Parathyroid adenoma (tissue), 2 donors: ENCODE data around the gene PLCB3.

Experiments used
- H2AFZ ChIP-seq: fragments of 300-600 bp; sonication (generic); one replicate; pipeline ENCODE4 v1.7.0; 2017; ENCODE audit warnings: antibody characterized with exemption, mild to moderate bottlenecking
- H3K27ac ChIP-seq: fragments of 300-600 bp; sonication (generic); one replicate; pipeline ENCODE4 v1.7.0; 2017
- H3K27me3 ChIP-seq: fragments of 300-600 bp; sonication (generic); one replicate; pipeline ENCODE4 v1.7.0; 2017; ENCODE audit warnings: low read length; ENCODE audit not compliant: control insufficient read depth, insufficient read depth
- H3K36me3 ChIP-seq: fragments of 300-600 bp; sonication (generic); one replicate; pipeline ENCODE4 v1.7.0; 2017; ENCODE audit warnings: low read length; ENCODE audit not compliant: control insufficient read depth, insufficient read depth
- H3K4me1 ChIP-seq: fragments of 300-600 bp; sonication (generic); one replicate; pipeline ENCODE4 v1.7.0; 2017; ENCODE audit warnings: control low read depth
- H3K4me2 ChIP-seq: fragments of 300-600 bp; sonication (generic); one replicate; pipeline ENCODE4 v1.7.0; 2017; ENCODE audit warnings: low read length
- H3K4me3 ChIP-seq: fragments of 300-600 bp; sonication (generic); one replicate; pipeline ENCODE4 v1.7.0; 2017; ENCODE audit warnings: low read depth, low read length
- H3K79me2 ChIP-seq: fragments of 300-600 bp; sonication (generic); one replicate; pipeline ENCODE4 v1.7.0; 2017; ENCODE audit warnings: control low read depth
- H3K9ac ChIP-seq: fragments of 300-600 bp; sonication (generic); one replicate; pipeline ENCODE4 v1.7.0; 2017; ENCODE audit warnings: mild to moderate bottlenecking
- H3K9me3 ChIP-seq: fragments of 300-600 bp; sonication (generic); one replicate; pipeline ENCODE4 v1.7.0; 2017; ENCODE audit warnings: low read length; ENCODE audit not compliant: control insufficient read depth
- CTCF ChIP-seq: fragments of 300-600 bp; sonication (generic); IDR thresholded peaks from one replicate; pipeline ENCODE4 v1.7.0; 2017; ENCODE audit warnings: antibody characterized with exemption, mild to moderate bottlenecking
- donor health status: primary hyperparathyroidism.

The PLCB3 gene

GRCh38 chr11:64288353-64288750 is 37.0 kb downstream of the PLCB3 start:
- Histone ChIP-seq H2AFZ (no peak overlapping the region), H3K36me3 (no peaks in the 10 kb centered on the region), H3K79me2 (peaks cover 10% of the 10 kb centered on the region), H3K4me1 (peaks cover 6% of the 10 kb centered on the region), H3K27me3 (no peaks in the 10 kb centered on the region), H3K4me3 (no peak overlapping the region), H3K27ac (no peak overlapping the region), H3K4me2 (no peak overlapping the region), H3K9ac (no peak overlapping the region), H3K9me3 (no peaks in the 10 kb centered on the region)
- no peak for TF ChIP-seq CTCF

GRCh38 chr11:64289002-64289564 is 37.8 kb downstream of the PLCB3 start:
- no peak for TF ChIP-seq CTCF
- Histone ChIP-seq H3K9me3 (no peaks in the 10 kb centered on the region), H3K79me2 (peaks cover 4% of the 10 kb centered on the region)

GRCh38 chr11:64290352-64291261 is 39.3 kb downstream of the PLCB3 start:
- no peak overlapping the region for H3K27ac ChIP-seq
- H3K4me2 ChIP-seq, result no peak overlapping the region
- H3K9me3 ChIP-seq, result no peaks in the 10 kb centered on the region
- no peaks in the 10 kb centered on the region for H3K79me2 ChIP-seq
- TF ChIP-seq CTCF, result no peak
- H2AFZ ChIP-seq, result no peak overlapping the region
- no peak overlapping the region for H3K4me3 ChIP-seq
- H3K27me3 ChIP-seq, result no peaks in the 10 kb centered on the region
- no peaks in the 10 kb centered on the region for H3K36me3 ChIP-seq
- no peak overlapping the region for H3K9ac ChIP-seq
- H3K4me1 ChIP-seq, result peaks cover 2% of the 10 kb centered on the region

More at GRCh38 chr11:64289002-64289564, 37.8 kb downstream of the PLCB3 start:
- no peaks in the 10 kb centered on the region for H3K27me3 ChIP-seq
- no peak overlapping the region for H2AFZ ChIP-seq
- no peaks in the 10 kb centered on the region for H3K36me3 ChIP-seq
- H3K4me1 ChIP-seq, result peaks cover 2% of the 10 kb centered on the region
- H3K9ac ChIP-seq, result no peak overlapping the region
- no peak overlapping the region for H3K4me2 ChIP-seq
- H3K27ac ChIP-seq, result no peak overlapping the region
- no peak overlapping the region for H3K4me3 ChIP-seq

- no peak within 1 kb of the TSS for H3K4me3 ChIP-seq
These were observed 40.0 kb downstream of the PLCB3 start, which contains the start of gene KCNK4 for GRCh38 chr11:64291262-64291751. TSS of gene KCNK4 (plus strand) at chr11:64291302. CDS start at chr11:64293019, 1,717 bp downstream.

More at GRCh38 chr11:64291262-64291751, 40.0 kb downstream of the PLCB3 start, which contains the start of gene KCNK4:
- Histone ChIP-seq H3K36me3 (no peaks in the 10 kb centered on the region), H2AFZ (no peak within 1 kb of the TSS), H3K27me3 (no peaks in the 10 kb centered on the region), H3K4me1 (peaks cover 2% of the 10 kb centered on the region), H3K9ac (no peak within 1 kb of the TSS), H3K4me2 (no peak within 1 kb of the TSS), H3K9me3 (no peaks in the 10 kb centered on the region), H3K27ac (no peak within 1 kb of the TSS), H3K79me2 (no peaks in the 10 kb centered on the region)
- no peak for TF ChIP-seq CTCF
